Smooth muscle cell (in vitro differentiated cells): ENCODE results near the gene METTL22. TPM values are rescaled to one million over a fixed set of nuclear protein-coding genes. Genes with fewer than 3 reads are reported as not detected.

ENCODE experiments used
- DNase-seq: peaks from one replicate; lab custom pipeline; 2025; ENCODE audit not compliant: unreplicated experiment; lab: John Stamatoyannopoulos, UW
- H2AFZ ChIP-seq: fragments of 200-600 bp; sonication (generic); 2 replicates; pipeline ENCODE4 v1.6.0; 2016; ENCODE audit warnings: antibody characterized with exemption, low read depth, mild to moderate bottlenecking
- H3F3A ChIP-seq: fragments of 200-600 bp; sonication (generic); 2 replicates; pipeline ENCODE4 v1.6.0; 2017; ENCODE audit warnings: antibody characterized with exemption, low read depth
- H3K27ac ChIP-seq: fragments of 200-600 bp; sonication (generic); 2 replicates; pipeline ENCODE4 v1.5.1; 2016; ENCODE audit warnings: low read depth, mild to moderate bottlenecking
- H3K27me3 ChIP-seq: fragments of 200-600 bp; sonication (generic); 2 replicates; pipeline ENCODE4 v1.6.1; 2016; ENCODE audit warnings: low read depth, mild to moderate bottlenecking
- H3K36me3 ChIP-seq: fragments of 200-600 bp; sonication (generic); 2 replicates; pipeline ENCODE4 v1.5.1; 2016; ENCODE audit warnings: low read depth
- H3K4me1 ChIP-seq: fragments of 200-600 bp; sonication (generic); 2 replicates; pipeline ENCODE4 v1.5.1; 2016; ENCODE audit warnings: low read depth
- H3K4me2 ChIP-seq: fragments of 200-600 bp; sonication (generic); 2 replicates; pipeline ENCODE4 v1.6.0; 2016; ENCODE audit warnings: mild to moderate bottlenecking
- H3K4me3 ChIP-seq: fragments of 200-600 bp; sonication (generic); 2 replicates; pipeline ENCODE4 v1.5.1; 2016; ENCODE audit warnings: mild to moderate bottlenecking
- H3K79me2 ChIP-seq: fragments of 200-600 bp; sonication (generic); 2 replicates; pipeline ENCODE4 v1.6.0; 2016; ENCODE audit warnings: low read depth, mild to moderate bottlenecking
- H3K9ac ChIP-seq: fragments of 200-600 bp; sonication (generic); 2 replicates; pipeline ENCODE4 v1.6.0; 2016; ENCODE audit warnings: low read depth
- H3K9me3 ChIP-seq: fragments of 200-600 bp; sonication (generic); replicated peaks from 2 replicates; pipeline ENCODE4 v1.5.1; 2016; ENCODE audit warnings: low read depth
- H4K20me1 ChIP-seq: fragments of 200-600 bp; sonication (generic); 2 replicates; pipeline ENCODE4 v1.6.0; 2016; ENCODE audit warnings: low read depth
- CTCF ChIP-seq: fragments of 200-600 bp; sonication (generic); IDR thresholded peaks from 2 replicates; pipeline ENCODE4 v1.5.1; 2017; ENCODE audit warnings: borderline replicate concordance, mild to moderate bottlenecking, antibody characterized with exemption; ENCODE audit not compliant: insufficient read depth, poor library complexity, severe bottlenecking
- WGBS: methylation state at CpG from one replicate; pipeline ENCODE4 v1.1.7; 2016; ENCODE audit warnings: low lambda C conversion rate; 5-methylcytosine and 5-hydroxymethylcytosine counted together
- polyA plus RNA-seq: library from polyadenylated mRNA; unstranded; fragments of >200 nt; fragmentation: Nextera tagmentation; extraction: Ambion mirVana; gene quantifications from 2 replicates; pipeline ENCODE4 v1.2.1, GENCODE V29; 2016
- total RNA-seq: library from RNA; depleted of rRNA; stranded (reverse); fragments of >200 nt; gene quantifications from 2 replicates; pipeline ENCODE4 v1.2.3, GENCODE V29; 2014

The METTL22 gene
- total and polyA plus RNA-seq, 2 experiments from 2014 or later: 19.2 to 37.4 TPM

DNA sequence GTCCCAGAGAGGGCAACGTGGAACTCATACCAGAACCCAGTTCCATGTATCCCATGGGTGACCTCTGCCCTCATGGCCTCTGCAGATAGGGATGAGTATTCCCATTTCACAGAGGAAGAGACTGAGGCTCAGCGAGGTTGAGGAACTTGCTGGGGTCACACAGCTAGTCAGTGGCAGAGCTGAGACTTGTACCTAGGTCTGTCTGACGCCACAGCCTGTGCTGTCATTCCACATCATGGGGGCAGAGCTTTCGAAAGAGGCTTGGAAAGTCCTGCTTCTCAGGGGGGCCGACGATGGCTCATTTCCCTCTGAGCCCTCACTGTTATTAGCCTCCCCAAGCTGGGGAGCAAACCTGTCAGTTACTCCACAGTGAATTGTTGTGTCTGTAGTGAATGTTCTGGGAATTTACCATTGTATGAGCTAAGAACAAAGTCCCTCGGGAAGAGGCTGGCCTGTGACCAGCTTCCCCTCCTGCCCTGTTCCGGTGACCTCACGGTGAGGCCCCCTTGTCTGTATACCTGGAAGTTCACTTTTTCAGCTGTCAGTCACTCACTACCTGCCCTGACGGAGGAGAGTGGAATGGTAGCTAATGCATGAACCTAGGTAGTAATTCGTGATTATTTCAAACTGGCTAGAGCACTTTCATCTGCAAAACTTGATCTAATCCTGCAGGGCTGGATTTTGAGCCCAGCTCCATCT is 8.9 kb downstream of the METTL22 start:
- Histone ChIP-seq H3K4me3 (no peak overlapping the region), H2AFZ (no peak overlapping the region), H3K79me2 (peaks cover 12% of the 10 kb centered on the region), H3K36me3 (peaks cover 9% of the 10 kb centered on the region), H3F3A (no peaks in the 10 kb centered on the region), H3K9ac (no peak overlapping the region), H3K4me1 (no peaks in the 10 kb centered on the region), H4K20me1 (peaks cover 70% of the 10 kb centered on the region), H3K9me3 (no peaks in the 10 kb centered on the region), H3K27me3 (no peaks in the 10 kb centered on the region), H3K4me2 (no peak overlapping the region), H3K27ac (no peak overlapping the region)
- no peak for DNase-seq
- TF ChIP-seq CTCF: no peak
- 94% methylated on average over 11 of the region's 11 CpGs for WGBS

DNA sequence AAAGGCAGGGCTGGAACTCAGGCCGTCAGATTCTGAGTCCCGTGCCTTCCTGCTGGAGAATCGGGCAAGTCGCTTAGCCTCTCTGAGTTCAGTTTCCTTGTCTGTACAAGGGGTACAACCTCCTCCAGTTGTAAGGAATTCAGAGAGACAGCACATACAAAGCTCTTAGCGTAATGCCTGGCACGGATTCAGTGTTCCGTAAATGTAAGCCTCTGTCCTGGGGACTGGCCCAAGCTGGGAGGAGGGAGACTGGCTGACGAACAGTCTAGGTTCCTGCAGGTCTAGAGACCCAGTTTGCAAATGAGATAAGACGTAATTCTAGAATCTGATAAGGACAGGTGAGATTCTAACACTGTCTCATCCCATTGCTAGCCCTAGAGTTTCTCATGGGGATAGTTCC is 9.9 kb downstream of the METTL22 start:
- peaks cover 12% of the 10 kb centered on the region for H3K79me2 ChIP-seq
- DNase-seq: no peak
- H2AFZ ChIP-seq: no peak overlapping the region
- no peak overlapping the region for H3K9ac ChIP-seq
- no peak overlapping the region for H3K4me3 ChIP-seq
- TF ChIP-seq CTCF: no peak
- H3K4me1 ChIP-seq: no peaks in the 10 kb centered on the region
- no peak overlapping the region for H3K4me2 ChIP-seq
- no peaks in the 10 kb centered on the region for H3K27me3 ChIP-seq
- no peaks in the 10 kb centered on the region for H3K9me3 ChIP-seq
- no peak overlapping the region for H3K27ac ChIP-seq
- H3F3A ChIP-seq: no peaks in the 10 kb centered on the region
- WGBS: 96% methylated on average over 9 of the region's 9 CpGs
- peaks cover 7% of the 10 kb centered on the region for H3K36me3 ChIP-seq
- H4K20me1 ChIP-seq: peaks cover 61% of the 10 kb centered on the region

DNA sequence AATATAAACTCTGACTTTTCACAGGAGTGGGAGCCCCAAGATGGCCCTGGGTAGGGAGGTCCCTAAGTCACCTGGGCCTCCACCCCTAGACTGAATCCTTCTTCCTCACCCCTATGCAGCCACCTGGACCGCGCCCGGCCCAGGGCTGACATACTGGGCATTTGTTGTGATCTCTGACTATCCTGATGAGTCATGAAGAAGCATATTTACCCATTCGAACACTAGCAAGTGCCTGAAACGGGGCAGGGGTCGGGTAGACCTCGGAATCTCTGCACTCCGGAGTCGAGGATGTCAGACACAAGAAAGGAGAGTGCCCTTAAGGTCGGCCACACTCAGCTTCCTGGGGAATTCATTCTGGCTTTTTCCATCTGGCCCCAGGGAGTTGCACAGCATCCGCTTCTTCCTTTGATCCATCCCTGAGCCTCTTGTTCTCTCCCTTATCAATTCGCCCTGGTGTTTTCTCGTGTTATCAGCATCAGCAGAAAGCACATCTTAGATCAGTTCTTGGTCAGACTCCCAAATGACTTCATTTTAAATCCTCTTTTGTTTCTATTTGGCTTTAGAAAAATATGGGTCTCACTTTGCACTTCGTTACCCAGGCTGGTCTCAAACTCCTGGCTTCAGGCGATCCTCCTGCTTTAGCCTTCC is 10.4 kb downstream of the METTL22 start:
- peaks cover 61% of the 10 kb centered on the region for H4K20me1 ChIP-seq
- TF ChIP-seq CTCF: no peak
- no peak overlapping the region for H3K9ac ChIP-seq
- H2AFZ ChIP-seq: no peak overlapping the region
- H3K4me3 ChIP-seq: no peak overlapping the region
- no peaks in the 10 kb centered on the region for H3K4me1 ChIP-seq
- H3K79me2 ChIP-seq: peaks cover 11% of the 10 kb centered on the region
- no peaks in the 10 kb centered on the region for H3K27me3 ChIP-seq
- no peaks in the 10 kb centered on the region for H3F3A ChIP-seq
- H3K27ac ChIP-seq: no peak overlapping the region
- peaks cover 11% of the 10 kb centered on the region for H3K36me3 ChIP-seq
- no peak overlapping the region for H3K4me2 ChIP-seq
- no peak for DNase-seq
- 78% methylated on average over 15 of the region's 15 CpGs for WGBS
- no peaks in the 10 kb centered on the region for H3K9me3 ChIP-seq
